Right lobe of liver (tissue), 6 donors: ENCODE measurements around the gene SGCD. TPM values are rescaled to one million over a fixed set of nuclear protein-coding genes. Genes with fewer than 3 reads are reported as not detected.
A peak's percentile ranks its signal among the peaks of the same experiment; 100 is the strongest.

Source experiments
- ATAC-seq, 4 donors: fragments of 200-7000 bp; cut with Tn5 transposase; one replicate each; pipeline ENCODE4 v1.9.1; 2020; ENCODE audit warnings: mild to moderate bottlenecking in 4 of 4, moderate library complexity in 4 of 4
- DNase-seq, 3 donors: peaks; one replicate each; pipeline ENCODE4 v3.0.0-alpha.2; 2020
- H3K27ac ChIP-seq, 3 donors: fragments of 200-600 bp; one replicate each; pipeline ENCODE4 v1.8.0; 2022
- H3K27me3 ChIP-seq, 2 donors: fragments of 200-600 bp; one replicate each; pipeline ENCODE4 v1.8.0; 2022
- H3K36me3 ChIP-seq, 4 donors: fragments of 200-600 bp; sonication (generic) in 1 of 4; one replicate each; pipeline versions ENCODE4 v1.5.1 to v1.8.0; 2017 to 2022; ENCODE audit warnings: control low read depth in 1 of 4
- H3K4me1 ChIP-seq, 4 donors: fragments of 200-600 bp; sonication (generic) in 1 of 4; one replicate each; pipeline versions ENCODE4 v1.5.1 to v1.8.0; 2017 to 2022; ENCODE audit warnings: control low read depth in 1 of 4
- H3K4me3 ChIP-seq, 3 donors: fragments of 200-600 bp; one replicate each; pipeline ENCODE4 v1.8.0; 2022
- H3K9me3 ChIP-seq, 4 donors: fragments of 200-600 bp; sonication (generic) in 1 of 4; one replicate each; pipeline versions ENCODE4 v1.5.1 to v1.8.0; 2017 to 2022; ENCODE audit warnings: control low read depth in 1 of 4
- CTCF ChIP-seq, 4 donors: fragments of 200-600 bp in 3 of 4; fragments of 450-650 bp in 1 of 4; IDR thresholded peaks; one replicate each; pipeline versions ENCODE4 v1.5.1 to v1.8.0; 2016 to 2022; ENCODE audit warnings: antibody characterized with exemption in 4 of 4, mild to moderate bottlenecking in 2 of 4
- POLR2A ChIP-seq: fragments of 450-650 bp; IDR thresholded peaks from one replicate; pipeline ENCODE4 v1.6.1; 2017; ENCODE audit warnings: antibody characterized with exemption, mild to moderate bottlenecking
- WGBS: methylation state at CpG from one replicate; pipeline ENCODE4 v1.1.6; 2018; ENCODE audit warnings: low coverage, low lambda C conversion rate; ENCODE audit not compliant: insufficient coverage; ENCODE audit errors: missing lambda C conversion rate; 5-methylcytosine and 5-hydroxymethylcytosine counted together
- intact Hi-C, 2 donors: fragments of 100-400 bp; cut with DNase I; formaldehyde crosslinking; loops; one replicate each; pipeline versions ENCODE4 v1.11.2 to v1.14.1; 2022
- total RNA-seq, 6 experiments: library from RNA; depleted of rRNA in 2 of 6; stranded (reverse); fragments of >200 nt in 2 of 6; fragmentation: NEBNext Ultra II Directional in 3 of 6; extraction: Animal tissue kit (Norgen Biotek cat#: 25700) in 3 of 6; gene quantifications; one replicate each; pipeline versions ENCODE4 v1.1.0 to v1.2.4, GENCODE V29; 2016 to 2023
- donor health status: DM: no; HTN: yes; CAD: no.
- donor health status: DM: no; HTN: no; CAD: no.
- donor health status: DM: no; HTN: no; CAD: no.
- donor health status: DM: no; HTN: yes; CAD: no.
- donor health status: DM: no; HTN: yes; CAD: no.

The SGCD gene
- total RNA-seq, 6 experiments from 2014 or later = 0.31 to 3.1 (median 0.95) TPM

GRCh38 chr5:156505101-156505500 lies 178.1 kb downstream of the SGCD start:
- no peak for ATAC-seq
- 82% methylated on average over 5 of the region's 5 CpGs for WGBS

GRCh38 chr5:156513123-156513815 lies 186.3 kb downstream of the SGCD start:
- TF ChIP-seq CTCF (IDR thresholded peaks at IDR 0.05) = no peak
- TF ChIP-seq POLR2A = no peak
- no peaks in the 10 kb centered on the region for H3K36me3 ChIP-seq
- H3K27ac ChIP-seq = no peak overlapping the region
- H3K9me3 ChIP-seq = no peaks in the 10 kb centered on the region
- no peaks in the 10 kb centered on the region for H3K27me3 ChIP-seq
- intact Hi-C loops = no loop called here
- no peak for ATAC-seq
- WGBS = 24% methylated on average over 2 of the region's 2 CpGs
- H3K4me1 ChIP-seq = no peaks in the 10 kb centered on the region
- no peak overlapping the region for H3K4me3 ChIP-seq
- DNase-seq = no peak

More at GRCh38 chr5:156505101-156505500, 178.1 kb downstream of the SGCD start:
- DNase-seq = no peak
- no peaks in the 10 kb centered on the region for H3K36me3 ChIP-seq
- H3K27ac ChIP-seq = no peak overlapping the region
- intact Hi-C loops = no loop called here
- no peaks in the 10 kb centered on the region for H3K27me3 ChIP-seq
- no peaks in the 10 kb centered on the region for H3K4me1 ChIP-seq
- TF ChIP-seq POLR2A = no peak
- no peak for TF ChIP-seq CTCF (IDR thresholded peaks at IDR 0.05)
- H3K4me3 ChIP-seq = no peak overlapping the region
- H3K9me3 ChIP-seq = no peaks in the 10 kb centered on the region

- Histone ChIP-seq H3K4me1 (no peaks in the 10 kb centered on the region), H3K9me3 (no peaks in the 10 kb centered on the region), H3K4me3 (no peak overlapping the region), H3K27me3 (no peaks in the 10 kb centered on the region), H3K27ac (no peak overlapping the region), H3K36me3 (no peaks in the 10 kb centered on the region)
- no peak for TF ChIP-seq POLR2A
- TF ChIP-seq CTCF (IDR thresholded peaks at IDR 0.05) = no peak
- 69% methylated on average over 2 of the region's 2 CpGs for WGBS
- DNase-seq (no peak), ATAC-seq (no peak)
- intact Hi-C loops = no loop called here
Measured at GRCh38 chr5:156515121-156515520, 188.2 kb downstream of the SGCD start.

GRCh38 chr5:156515803-156516360 lies 188.9 kb downstream of the SGCD start:
- ATAC-seq = peak in 1 of 4 donors; percentile 23
- H3K9me3 ChIP-seq = no peaks in the 10 kb centered on the region
- TF ChIP-seq CTCF (IDR thresholded peaks at IDR 0.05) (no peak), POLR2A (no peak)
- H3K27ac ChIP-seq = no peak overlapping the region
- H3K27me3 ChIP-seq = no peaks in the 10 kb centered on the region
- intact Hi-C loops = no loop called here
- no peaks in the 10 kb centered on the region for H3K4me1 ChIP-seq
- H3K36me3 ChIP-seq = no peaks in the 10 kb centered on the region
- DNase-seq = no peak
- 86% methylated on average over 1 of the region's 4 CpGs for WGBS
- H3K4me3 ChIP-seq = no peak overlapping the region
